Peyer's patch (tissue), 4 donors: Measurements from ENCODE around the gene KCNQ1.

Experiments
- POLR2A ChIP-seq, 2 donors: fragments of 450-650 bp; IDR thresholded peaks; one replicate each; pipeline ENCODE4 v1.5.1; 2017; ENCODE audit warnings: antibody characterized with exemption in 2 of 2, mild to moderate bottlenecking in 2 of 2, moderate library complexity in 2 of 2
- TF ChIP-seq, protein P1 (sequence below), 6 experiments: fragments of 450-650 bp in 4 of 6; fragments of 200-600 bp in 2 of 6; sonication (generic) in 1 of 6; IDR thresholded peaks; one replicate each; pipeline ENCODE4 v1.5.1; 2017 to 2019; ENCODE audit warnings: antibody characterized with exemption in 6 of 6, mild to moderate bottlenecking in 3 of 6, moderate library complexity in 1 of 6

DNA sequence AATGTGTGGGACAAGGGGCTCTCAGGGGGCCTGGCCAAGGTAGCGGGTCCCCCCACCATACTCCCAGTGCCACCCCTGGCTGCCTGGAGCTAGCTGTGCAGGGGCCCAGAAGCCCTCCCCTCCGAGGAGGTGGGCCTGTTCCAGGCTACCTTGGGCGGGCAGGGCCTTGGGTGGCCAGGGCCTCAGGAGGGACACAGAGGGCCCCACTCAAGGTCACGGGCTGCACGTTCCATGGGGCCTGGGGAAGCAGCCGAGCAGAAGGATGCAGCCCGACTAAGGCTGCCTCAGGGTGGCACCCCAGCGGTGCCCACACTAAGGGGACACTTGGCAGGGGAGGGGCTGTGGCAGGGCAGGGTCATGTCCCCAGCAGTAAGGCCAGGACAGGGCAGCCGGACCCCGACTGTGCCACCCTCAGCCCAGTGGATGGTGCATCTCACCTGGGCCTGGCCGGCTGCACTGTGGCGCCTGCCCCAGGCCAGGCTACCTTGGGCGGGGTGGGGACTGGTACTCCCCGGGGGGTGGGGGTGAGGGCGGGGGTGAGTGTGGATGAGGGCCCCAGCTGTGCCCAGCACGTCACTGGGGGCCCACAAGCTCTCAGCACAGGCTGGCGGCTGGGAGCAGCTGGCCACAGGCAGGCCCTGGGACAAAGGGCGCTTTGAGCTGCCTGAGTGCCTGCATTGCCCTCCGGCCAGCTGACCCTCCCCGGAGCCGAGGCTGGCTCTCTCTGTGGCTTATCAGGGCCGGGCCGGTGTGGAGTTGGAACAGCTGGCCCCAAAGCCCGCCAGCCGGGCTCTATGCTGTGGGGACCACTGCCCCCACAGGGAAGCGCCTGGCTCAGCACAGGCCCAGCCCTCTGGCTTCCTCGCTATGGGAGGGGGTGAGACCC lies 117.1 kb downstream of the KCNQ1 start:
- TF ChIP-seq, protein P1, sequence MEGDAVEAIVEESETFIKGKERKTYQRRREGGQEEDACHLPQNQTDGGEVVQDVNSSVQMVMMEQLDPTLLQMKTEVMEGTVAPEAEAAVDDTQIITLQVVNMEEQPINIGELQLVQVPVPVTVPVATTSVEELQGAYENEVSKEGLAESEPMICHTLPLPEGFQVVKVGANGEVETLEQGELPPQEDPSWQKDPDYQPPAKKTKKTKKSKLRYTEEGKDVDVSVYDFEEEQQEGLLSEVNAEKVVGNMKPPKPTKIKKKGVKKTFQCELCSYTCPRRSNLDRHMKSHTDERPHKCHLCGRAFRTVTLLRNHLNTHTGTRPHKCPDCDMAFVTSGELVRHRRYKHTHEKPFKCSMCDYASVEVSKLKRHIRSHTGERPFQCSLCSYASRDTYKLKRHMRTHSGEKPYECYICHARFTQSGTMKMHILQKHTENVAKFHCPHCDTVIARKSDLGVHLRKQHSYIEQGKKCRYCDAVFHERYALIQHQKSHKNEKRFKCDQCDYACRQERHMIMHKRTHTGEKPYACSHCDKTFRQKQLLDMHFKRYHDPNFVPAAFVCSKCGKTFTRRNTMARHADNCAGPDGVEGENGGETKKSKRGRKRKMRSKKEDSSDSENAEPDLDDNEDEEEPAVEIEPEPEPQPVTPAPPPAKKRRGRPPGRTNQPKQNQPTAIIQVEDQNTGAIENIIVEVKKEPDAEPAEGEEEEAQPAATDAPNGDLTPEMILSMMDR (IDR thresholded peaks at IDR 0.05) = no peak
- TF ChIP-seq POLR2A (IDR thresholded peaks at IDR 0.05) = no peak
